Measurements from ENCODE around the gene GEMIN7.

DNA sequence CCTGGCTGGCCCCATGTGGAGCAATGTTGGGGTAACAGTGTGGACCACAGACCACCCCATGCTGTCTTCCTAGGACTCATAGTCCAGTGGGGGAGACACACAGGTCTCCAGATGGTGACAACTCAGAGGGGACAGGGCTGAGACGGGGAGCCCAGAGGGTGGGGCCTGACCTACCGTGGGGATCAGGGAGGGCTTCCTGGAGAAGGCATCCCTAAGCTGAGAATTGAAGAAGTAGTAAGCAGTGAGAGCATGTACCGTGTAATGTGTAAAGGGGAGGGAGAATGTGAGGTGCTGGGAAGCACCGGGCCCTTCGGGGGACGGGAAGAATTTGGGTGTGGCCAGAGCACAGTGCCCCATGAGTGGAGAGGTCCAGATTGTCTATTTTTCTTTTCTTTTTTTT, 45.0 kb downstream of the GEMIN7 start:
- TF ChIP-seq, protein P1, sequence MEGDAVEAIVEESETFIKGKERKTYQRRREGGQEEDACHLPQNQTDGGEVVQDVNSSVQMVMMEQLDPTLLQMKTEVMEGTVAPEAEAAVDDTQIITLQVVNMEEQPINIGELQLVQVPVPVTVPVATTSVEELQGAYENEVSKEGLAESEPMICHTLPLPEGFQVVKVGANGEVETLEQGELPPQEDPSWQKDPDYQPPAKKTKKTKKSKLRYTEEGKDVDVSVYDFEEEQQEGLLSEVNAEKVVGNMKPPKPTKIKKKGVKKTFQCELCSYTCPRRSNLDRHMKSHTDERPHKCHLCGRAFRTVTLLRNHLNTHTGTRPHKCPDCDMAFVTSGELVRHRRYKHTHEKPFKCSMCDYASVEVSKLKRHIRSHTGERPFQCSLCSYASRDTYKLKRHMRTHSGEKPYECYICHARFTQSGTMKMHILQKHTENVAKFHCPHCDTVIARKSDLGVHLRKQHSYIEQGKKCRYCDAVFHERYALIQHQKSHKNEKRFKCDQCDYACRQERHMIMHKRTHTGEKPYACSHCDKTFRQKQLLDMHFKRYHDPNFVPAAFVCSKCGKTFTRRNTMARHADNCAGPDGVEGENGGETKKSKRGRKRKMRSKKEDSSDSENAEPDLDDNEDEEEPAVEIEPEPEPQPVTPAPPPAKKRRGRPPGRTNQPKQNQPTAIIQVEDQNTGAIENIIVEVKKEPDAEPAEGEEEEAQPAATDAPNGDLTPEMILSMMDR (conservative IDR thresholded peaks at IDR 0.05) = no peak
- no peak for TF ChIP-seq EZH2 (IDR thresholded peaks at IDR 0.05; ENCODE audit: low read depth)
